GM13976 (cell line): Measurements from ENCODE around the gene NELL2.

Experiments used
- DNase-seq: peaks from one replicate; pipeline ENCODE4 v3.0.0; 2012; ENCODE audit warnings: low spot score
- in situ Hi-C: fragments of 300-500 bp; cut with MboI; formaldehyde crosslinking; loops from one replicate; pipeline ENCODE4 v1.12.0; 2022; ENCODE audit warnings: low sequenced_read_pairs, mixed read lengths, inconsistent platforms; ENCODE audit not compliant: unreplicated experiment
- TF ChIP-seq, protein P1 (sequence below): IDR thresholded peaks from 2 replicates; pipeline ENCODE4 v1.5.1; 2012; ENCODE audit warnings: borderline replicate concordance, mild to moderate bottlenecking; ENCODE audit not compliant: insufficient read depth; ENCODE audit errors: extremely low read depth, missing control alignments, control extremely low read depth

NELL2 gene

DNA sequence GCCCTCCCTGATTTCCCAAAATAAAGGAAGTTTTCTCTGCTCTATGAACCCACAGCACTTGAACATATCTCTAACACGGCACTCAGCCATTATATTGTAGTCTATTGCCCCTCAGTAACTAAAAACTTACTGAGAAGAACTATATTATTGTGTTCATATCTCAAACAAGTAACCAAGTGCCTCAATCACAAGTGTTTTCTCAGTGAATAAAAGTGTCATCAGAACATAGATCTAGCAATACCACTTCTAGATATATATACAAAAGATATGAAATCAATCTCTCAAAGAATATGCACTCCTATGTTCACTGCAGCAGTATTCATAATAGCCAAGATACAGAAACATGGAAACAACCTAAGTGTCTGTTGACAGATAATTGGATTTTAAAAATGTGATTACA is 138.1 kb downstream of the NELL2 start:
- TF ChIP-seq, protein P1, sequence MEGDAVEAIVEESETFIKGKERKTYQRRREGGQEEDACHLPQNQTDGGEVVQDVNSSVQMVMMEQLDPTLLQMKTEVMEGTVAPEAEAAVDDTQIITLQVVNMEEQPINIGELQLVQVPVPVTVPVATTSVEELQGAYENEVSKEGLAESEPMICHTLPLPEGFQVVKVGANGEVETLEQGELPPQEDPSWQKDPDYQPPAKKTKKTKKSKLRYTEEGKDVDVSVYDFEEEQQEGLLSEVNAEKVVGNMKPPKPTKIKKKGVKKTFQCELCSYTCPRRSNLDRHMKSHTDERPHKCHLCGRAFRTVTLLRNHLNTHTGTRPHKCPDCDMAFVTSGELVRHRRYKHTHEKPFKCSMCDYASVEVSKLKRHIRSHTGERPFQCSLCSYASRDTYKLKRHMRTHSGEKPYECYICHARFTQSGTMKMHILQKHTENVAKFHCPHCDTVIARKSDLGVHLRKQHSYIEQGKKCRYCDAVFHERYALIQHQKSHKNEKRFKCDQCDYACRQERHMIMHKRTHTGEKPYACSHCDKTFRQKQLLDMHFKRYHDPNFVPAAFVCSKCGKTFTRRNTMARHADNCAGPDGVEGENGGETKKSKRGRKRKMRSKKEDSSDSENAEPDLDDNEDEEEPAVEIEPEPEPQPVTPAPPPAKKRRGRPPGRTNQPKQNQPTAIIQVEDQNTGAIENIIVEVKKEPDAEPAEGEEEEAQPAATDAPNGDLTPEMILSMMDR, result no peak
- in situ Hi-C loops, result no loop called here
- DNase-seq, result no peak

DNA sequence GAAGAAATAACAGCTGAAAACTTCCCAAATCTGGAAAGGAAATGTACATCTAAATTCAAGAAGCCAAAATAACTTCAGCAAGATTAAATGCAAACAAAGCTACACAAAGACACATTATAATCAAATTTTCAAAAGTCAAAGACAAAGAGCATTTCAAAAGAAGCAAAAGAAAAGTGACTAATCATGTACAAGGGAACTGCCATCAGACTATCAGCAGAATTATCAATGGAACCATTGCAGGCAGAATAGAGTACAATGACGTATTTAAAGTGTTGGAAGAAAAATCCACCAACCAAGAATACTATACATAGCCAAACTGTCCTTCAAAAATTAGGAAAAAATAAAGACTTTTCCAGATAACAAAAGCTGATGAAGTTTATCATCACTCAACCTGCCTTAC is 147.5 kb downstream of the NELL2 start:
- in situ Hi-C loops, result no loop called here
- DNase-seq, result no peak
- TF ChIP-seq, protein P1, result no peak

DNA sequence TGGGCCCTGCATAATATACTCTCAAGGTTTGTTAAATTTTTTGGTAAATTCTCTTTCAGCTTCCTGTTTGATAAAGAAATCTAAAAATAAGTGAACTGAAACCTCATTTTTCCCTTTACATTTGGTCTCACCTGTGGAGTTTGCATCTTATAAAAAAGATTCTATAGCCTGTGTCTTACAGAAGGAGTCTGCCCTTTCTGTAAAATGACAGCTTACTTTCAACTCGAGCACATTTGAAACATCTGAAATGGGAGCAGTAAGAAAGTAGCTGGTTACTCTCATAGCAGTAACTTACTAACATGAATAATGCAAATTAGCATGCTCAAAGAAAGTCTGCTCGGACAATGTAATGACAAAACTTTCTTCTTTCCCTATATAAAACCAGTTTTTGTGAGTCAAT is 155.8 kb downstream of the NELL2 start:
- TF ChIP-seq, protein P1, result no peak
- in situ Hi-C loops, result no loop called here
- no peak for DNase-seq

GRCh38 chr12:44717612-44718011 is 158.5 kb downstream of the NELL2 start:
- in situ Hi-C loops, result no loop called here
- no peak for DNase-seq

DNA sequence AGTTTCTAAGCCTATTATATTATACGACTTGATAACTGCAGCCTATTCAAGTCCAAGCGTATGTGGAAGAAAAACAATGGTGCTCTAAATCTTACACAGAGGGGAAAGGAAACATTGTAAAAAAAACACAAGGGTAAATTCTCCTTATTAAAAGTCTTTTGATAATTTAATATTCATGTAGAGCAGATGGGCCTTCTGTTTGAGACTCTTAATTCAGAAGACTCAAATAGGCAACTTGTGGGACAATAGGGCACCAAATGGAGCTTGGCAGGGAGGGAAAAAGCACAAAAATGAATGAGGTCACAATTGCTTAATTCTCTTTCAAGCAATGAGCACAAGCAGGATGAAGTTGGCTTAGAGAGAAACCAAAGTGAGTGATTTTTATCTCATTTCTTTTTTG is 159.4 kb downstream of the NELL2 start:
- no peak for DNase-seq
- TF ChIP-seq, protein P1, result no peak
- in situ Hi-C loops, result no loop called here

More at GRCh38 chr12:44717612-44718011, 158.5 kb downstream of the NELL2 start:
- TF ChIP-seq, protein P1, result no peak

GRCh38 chr12:44711736-44712135 is 164.4 kb downstream of the NELL2 start:
- TF ChIP-seq, protein P1, result no peak
- DNase-seq, result no peak
- in situ Hi-C loops, result no loop called here

GRCh38 chr12:44709166-44709565 is 166.9 kb downstream of the NELL2 start:
- in situ Hi-C loops, result no loop called here
- TF ChIP-seq, protein P1, result no peak
- DNase-seq, result no peak
